ENCODE data around the gene RPRD2. TPM values are rescaled to one million over a fixed set of nuclear protein-coding genes. Genes with fewer than 3 reads are reported as not detected.

The RPRD2 gene
- polyA plus RNA-seq, 1 donor from 2014 or later = 8.6 TPM

DNA sequence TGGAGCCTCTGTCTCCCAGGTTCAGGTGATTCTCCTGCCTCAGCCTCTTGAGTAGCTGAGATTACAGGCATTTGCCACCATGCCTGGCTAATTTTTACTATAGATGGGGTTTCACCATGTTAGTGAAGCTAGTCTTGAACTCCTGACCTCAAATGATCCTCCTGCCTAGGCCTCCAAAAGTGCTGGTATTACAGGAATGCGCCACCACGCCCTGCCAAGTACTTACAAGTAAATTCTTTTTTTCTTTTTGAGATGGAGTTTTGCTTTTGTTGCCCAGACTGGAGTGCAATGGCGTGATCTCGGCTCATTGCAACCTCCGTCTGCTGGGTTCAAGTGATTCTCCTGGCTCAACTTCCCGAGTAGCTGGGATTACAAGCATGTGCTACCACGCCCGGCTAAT, 42.5 kb downstream of the RPRD2 start:
- Histone ChIP-seq H3K4me3 (ENCODE audit: low read length) (no peak overlapping the region), H4K20me1 (ENCODE audit: insufficient read depth) (no peaks in the 10 kb centered on the region), H3F3A (ENCODE audit: insufficient read depth, low read length, poor library complexity, severe bottlenecking) (no peaks in the 10 kb centered on the region), H3K9me2 (ENCODE audit: insufficient read depth, low read length) (no peaks in the 10 kb centered on the region), H3K27ac (ENCODE audit: low read length) (no peak overlapping the region), H2AFZ (ENCODE audit: low read depth, low read length) (no peak overlapping the region), H3K4me2 (ENCODE audit: low read length) (no peak overlapping the region), H3K9ac (ENCODE audit: low read length) (no peak overlapping the region), H3K36me3 (ENCODE audit: insufficient read depth, low read length) (no peaks in the 10 kb centered on the region), H3K9me3 (ENCODE audit: low read length) (no peaks in the 10 kb centered on the region), H3K27me3 (ENCODE audit: insufficient read depth, low read depth, low read length) (no peaks in the 10 kb centered on the region), H3K79me2 (replicated peaks; ENCODE audit: insufficient read depth, low read length) (peaks cover 50% of the 10 kb centered on the region)
- TF ChIP-seq RAD21 (conservative IDR thresholded peaks at IDR 0.05) (no peak), POLR2AphosphoS5 (IDR thresholded peaks at IDR 0.05) (no peak), EP300 (conservative IDR thresholded peaks at IDR 0.05; ENCODE audit: poor library complexity, severe bottlenecking) (no peak), MXI1 (conservative IDR thresholded peaks at IDR 0.05; ENCODE audit: poor library complexity, severe bottlenecking) (no peak), SMC3 (conservative IDR thresholded peaks at IDR 0.05; ENCODE audit: poor library complexity) (no peak), TAF1 (IDR thresholded peaks at IDR 0.05; ENCODE audit: low read depth) (no peak)
- TF ChIP-seq, protein P1, sequence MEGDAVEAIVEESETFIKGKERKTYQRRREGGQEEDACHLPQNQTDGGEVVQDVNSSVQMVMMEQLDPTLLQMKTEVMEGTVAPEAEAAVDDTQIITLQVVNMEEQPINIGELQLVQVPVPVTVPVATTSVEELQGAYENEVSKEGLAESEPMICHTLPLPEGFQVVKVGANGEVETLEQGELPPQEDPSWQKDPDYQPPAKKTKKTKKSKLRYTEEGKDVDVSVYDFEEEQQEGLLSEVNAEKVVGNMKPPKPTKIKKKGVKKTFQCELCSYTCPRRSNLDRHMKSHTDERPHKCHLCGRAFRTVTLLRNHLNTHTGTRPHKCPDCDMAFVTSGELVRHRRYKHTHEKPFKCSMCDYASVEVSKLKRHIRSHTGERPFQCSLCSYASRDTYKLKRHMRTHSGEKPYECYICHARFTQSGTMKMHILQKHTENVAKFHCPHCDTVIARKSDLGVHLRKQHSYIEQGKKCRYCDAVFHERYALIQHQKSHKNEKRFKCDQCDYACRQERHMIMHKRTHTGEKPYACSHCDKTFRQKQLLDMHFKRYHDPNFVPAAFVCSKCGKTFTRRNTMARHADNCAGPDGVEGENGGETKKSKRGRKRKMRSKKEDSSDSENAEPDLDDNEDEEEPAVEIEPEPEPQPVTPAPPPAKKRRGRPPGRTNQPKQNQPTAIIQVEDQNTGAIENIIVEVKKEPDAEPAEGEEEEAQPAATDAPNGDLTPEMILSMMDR (IDR thresholded peaks at IDR 0.05; ENCODE audit: poor library complexity, severe bottlenecking) = no peak
- TF ChIP-seq, protein P2, sequence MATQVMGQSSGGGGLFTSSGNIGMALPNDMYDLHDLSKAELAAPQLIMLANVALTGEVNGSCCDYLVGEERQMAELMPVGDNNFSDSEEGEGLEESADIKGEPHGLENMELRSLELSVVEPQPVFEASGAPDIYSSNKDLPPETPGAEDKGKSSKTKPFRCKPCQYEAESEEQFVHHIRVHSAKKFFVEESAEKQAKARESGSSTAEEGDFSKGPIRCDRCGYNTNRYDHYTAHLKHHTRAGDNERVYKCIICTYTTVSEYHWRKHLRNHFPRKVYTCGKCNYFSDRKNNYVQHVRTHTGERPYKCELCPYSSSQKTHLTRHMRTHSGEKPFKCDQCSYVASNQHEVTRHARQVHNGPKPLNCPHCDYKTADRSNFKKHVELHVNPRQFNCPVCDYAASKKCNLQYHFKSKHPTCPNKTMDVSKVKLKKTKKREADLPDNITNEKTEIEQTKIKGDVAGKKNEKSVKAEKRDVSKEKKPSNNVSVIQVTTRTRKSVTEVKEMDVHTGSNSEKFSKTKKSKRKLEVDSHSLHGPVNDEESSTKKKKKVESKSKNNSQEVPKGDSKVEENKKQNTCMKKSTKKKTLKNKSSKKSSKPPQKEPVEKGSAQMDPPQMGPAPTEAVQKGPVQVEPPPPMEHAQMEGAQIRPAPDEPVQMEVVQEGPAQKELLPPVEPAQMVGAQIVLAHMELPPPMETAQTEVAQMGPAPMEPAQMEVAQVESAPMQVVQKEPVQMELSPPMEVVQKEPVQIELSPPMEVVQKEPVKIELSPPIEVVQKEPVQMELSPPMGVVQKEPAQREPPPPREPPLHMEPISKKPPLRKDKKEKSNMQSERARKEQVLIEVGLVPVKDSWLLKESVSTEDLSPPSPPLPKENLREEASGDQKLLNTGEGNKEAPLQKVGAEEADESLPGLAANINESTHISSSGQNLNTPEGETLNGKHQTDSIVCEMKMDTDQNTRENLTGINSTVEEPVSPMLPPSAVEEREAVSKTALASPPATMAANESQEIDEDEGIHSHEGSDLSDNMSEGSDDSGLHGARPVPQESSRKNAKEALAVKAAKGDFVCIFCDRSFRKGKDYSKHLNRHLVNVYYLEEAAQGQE (IDR thresholded peaks at IDR 0.05; ENCODE audit: borderline replicate concordance) = no peak

DNA sequence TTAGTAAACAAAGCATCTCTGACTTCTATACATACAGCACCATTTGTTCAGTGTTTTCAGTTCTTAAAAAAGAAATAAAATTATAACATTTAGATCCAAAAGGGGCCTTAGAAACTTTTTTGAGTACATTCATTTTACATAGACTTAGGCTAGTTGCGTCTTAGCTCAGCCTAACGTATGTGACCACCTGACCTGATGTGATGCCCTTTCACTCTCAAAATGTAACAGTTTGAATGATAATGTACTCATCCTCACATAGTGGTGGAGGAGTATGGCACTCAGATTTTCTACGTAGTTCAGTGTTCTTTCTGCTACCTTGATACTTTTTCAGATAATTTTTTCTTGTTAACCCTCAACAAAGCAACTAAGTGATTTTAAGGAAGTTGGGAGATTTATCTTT, 43.4 kb downstream of the RPRD2 start:
- Histone ChIP-seq H3K27me3 (ENCODE audit: insufficient read depth, low read depth, low read length) (no peaks in the 10 kb centered on the region), H3K4me3 (ENCODE audit: low read length) (no peak overlapping the region), H3K9me2 (ENCODE audit: insufficient read depth, low read length) (no peaks in the 10 kb centered on the region), H3K9me3 (ENCODE audit: low read length) (no peaks in the 10 kb centered on the region), H4K20me1 (ENCODE audit: insufficient read depth) (no peaks in the 10 kb centered on the region), H3K79me2 (replicated peaks; ENCODE audit: insufficient read depth, low read length) (peaks cover 53% of the 10 kb centered on the region), H3K36me3 (ENCODE audit: insufficient read depth, low read length) (no peaks in the 10 kb centered on the region), H3K27ac (ENCODE audit: low read length) (no peak overlapping the region), H3K9ac (ENCODE audit: low read length) (no peak overlapping the region), H3F3A (ENCODE audit: insufficient read depth, low read length, poor library complexity, severe bottlenecking) (no peaks in the 10 kb centered on the region), H3K4me2 (ENCODE audit: low read length) (no peak overlapping the region), H2AFZ (ENCODE audit: low read depth, low read length) (no peak overlapping the region)
- TF ChIP-seq EP300 (conservative IDR thresholded peaks at IDR 0.05; ENCODE audit: poor library complexity, severe bottlenecking) = no peak
- TF ChIP-seq, protein P1 (IDR thresholded peaks at IDR 0.05; ENCODE audit: poor library complexity, severe bottlenecking) = no peak
- TF ChIP-seq POLR2AphosphoS5 (IDR thresholded peaks at IDR 0.05) = no peak
- TF ChIP-seq MXI1 (conservative IDR thresholded peaks at IDR 0.05; ENCODE audit: poor library complexity, severe bottlenecking) = no peak
- no peak for TF ChIP-seq TAF1 (IDR thresholded peaks at IDR 0.05; ENCODE audit: low read depth)
- no peak for TF ChIP-seq EZH2 (IDR thresholded peaks at IDR 0.05; ENCODE audit: borderline replicate concordance, insufficient read depth, low read length, poor library complexity, severe bottlenecking)
- TF ChIP-seq, protein P2 (IDR thresholded peaks at IDR 0.05; ENCODE audit: borderline replicate concordance) = no peak
- no peak for TF ChIP-seq SMC3 (conservative IDR thresholded peaks at IDR 0.05; ENCODE audit: poor library complexity)
- TF ChIP-seq RAD21 (conservative IDR thresholded peaks at IDR 0.05) = no peak
